ENCODE data around the gene CYSTM1. TPM values are rescaled to one million over a fixed set of nuclear protein-coding genes. Genes with fewer than 3 reads are reported as not detected.
A peak's percentile ranks its signal among the peaks of the same experiment; 100 is the strongest.

The CYSTM1 gene
- total RNA-seq, result 22.4 and 25.5 TPM in 2 replicates

- H3K4me3 ChIP-seq (ENCODE audit: low read depth, low read length), result peak within 1 kb of the TSS; percentile 89
- H3K36me3 ChIP-seq (ENCODE audit: control insufficient read depth, insufficient read depth, low read length), result no peaks in the 10 kb centered on the region
- TF ChIP-seq CTCF (IDR thresholded peaks at IDR 0.05; ENCODE audit: insufficient read depth, low read length, severe bottlenecking), result no peak
- no peaks in the 10 kb centered on the region for H3K27me3 ChIP-seq (ENCODE audit: control insufficient read depth, insufficient read depth, low read length)
- DNase-seq (ENCODE audit: low read depth) (peak; percentile 89), FAIRE-seq (no peak)
Observed at GRCh38 chr5:140174465-140175366, at the start of gene CYSTM1. CYSTM1 (plus strand) TSS chr5:140175188; CDS start chr5:140194466, 19,278 bp downstream.

GRCh38 chr5:140125637-140126036, 49.4 kb upstream of the CYSTM1 start, which contains the start of gene IGIP:
IGIP (plus strand) TSS chr5:140125937; CDS start chr5:140128477, 2,540 bp downstream.
- TF ChIP-seq CTCF (IDR thresholded peaks at IDR 0.05; ENCODE audit: insufficient read depth, low read length, severe bottlenecking), result no peak
- H3K4me3 ChIP-seq (ENCODE audit: low read depth, low read length), result no peak within 1 kb of the TSS
- FAIRE-seq (no peak), DNase-seq (ENCODE audit: low read depth) (no peak)
- H3K36me3 ChIP-seq (ENCODE audit: control insufficient read depth, insufficient read depth, low read length), result no peaks in the 10 kb centered on the region
- H3K27me3 ChIP-seq (ENCODE audit: control insufficient read depth, insufficient read depth, low read length), result no peaks in the 10 kb centered on the region

GRCh38 chr5:140126315-140127012, 48.5 kb upstream of the CYSTM1 start:
- FAIRE-seq (peak; percentile 90), DNase-seq (ENCODE audit: low read depth) (no peak)
- no peaks in the 10 kb centered on the region for H3K36me3 ChIP-seq (ENCODE audit: control insufficient read depth, insufficient read depth, low read length)
- no peak overlapping the region for H3K4me3 ChIP-seq (ENCODE audit: low read depth, low read length)
- no peak for TF ChIP-seq CTCF (IDR thresholded peaks at IDR 0.05; ENCODE audit: insufficient read depth, low read length, severe bottlenecking)
- no peaks in the 10 kb centered on the region for H3K27me3 ChIP-seq (ENCODE audit: control insufficient read depth, insufficient read depth, low read length)

- no peak for DNase-seq (ENCODE audit: low read depth)
- H3K27me3 ChIP-seq (ENCODE audit: control insufficient read depth, insufficient read depth, low read length), result no peaks in the 10 kb centered on the region
- TF ChIP-seq CTCF (IDR thresholded peaks at IDR 0.05; ENCODE audit: insufficient read depth, low read length, severe bottlenecking), result no peak
- no peak for FAIRE-seq
- H3K4me3 ChIP-seq (ENCODE audit: low read depth, low read length), result no peak overlapping the region
- no peaks in the 10 kb centered on the region for H3K36me3 ChIP-seq (ENCODE audit: control insufficient read depth, insufficient read depth, low read length)
Observed at GRCh38 chr5:140128376-140128775, 46.6 kb upstream of the CYSTM1 start.

- no peaks in the 10 kb centered on the region for H3K36me3 ChIP-seq (ENCODE audit: control insufficient read depth, insufficient read depth, low read length)
- no peak for DNase-seq (ENCODE audit: low read depth)
- no peak overlapping the region for H3K4me3 ChIP-seq (ENCODE audit: low read depth, low read length)
- H3K27me3 ChIP-seq (ENCODE audit: control insufficient read depth, insufficient read depth, low read length), result no peaks in the 10 kb centered on the region
- TF ChIP-seq CTCF (IDR thresholded peaks at IDR 0.05; ENCODE audit: insufficient read depth, low read length, severe bottlenecking), result no peak
- no peak for FAIRE-seq
Observed at GRCh38 chr5:140130949-140131733, 43.8 kb upstream of the CYSTM1 start.
